ENCODE data around the gene EARS2.

Gene EARS2

DNA sequence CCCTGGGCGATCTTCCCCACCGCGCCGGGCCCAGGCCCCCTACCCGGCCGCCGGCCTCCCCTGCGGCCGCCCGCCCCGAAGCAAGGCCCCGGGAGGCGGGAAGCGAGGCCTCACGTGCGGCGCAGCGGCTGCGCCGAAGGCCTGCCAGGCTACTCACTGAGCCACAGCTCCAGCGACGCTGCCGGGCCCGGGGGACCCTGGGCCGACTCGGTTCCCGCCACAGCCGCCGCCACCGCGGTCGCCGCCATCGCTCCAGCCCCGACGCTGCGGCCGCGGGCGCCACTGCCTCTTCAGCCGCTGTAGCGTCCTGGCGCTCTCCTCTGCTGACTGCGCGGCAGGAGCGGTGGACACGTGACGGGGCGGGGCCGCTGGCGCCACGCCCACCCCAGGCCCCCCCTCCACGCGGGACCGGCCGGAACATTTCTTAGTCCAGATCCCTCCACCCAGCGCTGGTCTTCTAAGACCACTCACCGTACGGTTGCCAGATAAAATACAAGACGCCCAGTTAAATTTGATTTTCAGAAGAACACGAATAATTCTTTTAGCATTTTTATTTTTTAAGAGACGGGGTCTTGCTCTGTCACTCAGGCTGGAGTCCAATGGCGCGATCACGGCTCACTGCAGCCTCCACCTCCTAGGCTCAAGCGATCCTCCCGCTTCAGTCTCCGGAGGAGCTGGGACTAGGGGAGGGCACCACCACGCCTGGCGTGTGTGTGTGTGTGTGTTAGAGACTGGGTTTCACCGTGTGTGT is 46.8 kb downstream of the EARS2 start, which contains the start of gene GGA2:
Gene GGA2 (minus strand): TSS at position 331 of the 751 bp plus-strand sequence. CDS start 83 bp downstream, at position 248.
- H3K36me3 ChIP-seq (ENCODE audit: insufficient read depth, low read length), result peaks cover 4% of the 10 kb centered on the region; the same call in 1 of the 2 replicates
- peak; percentile 35 for DNase-seq (ENCODE audit: low read depth, low spot score)
- H3K9me3 ChIP-seq (ENCODE audit: low read depth, low read length), result no peaks in the 10 kb centered on the region
- H3K27ac ChIP-seq, result no peak within 1 kb of the TSS
- peak within 1 kb of the TSS; percentile 78 for H3K4me3 ChIP-seq
- peak within 1 kb of the TSS; percentile 92 for H3K9ac ChIP-seq (ENCODE audit: insufficient read length)
- TF ChIP-seq EZH2 (IDR thresholded peaks at IDR 0.05), result no peak
- no peak for TF ChIP-seq FOXP2 (optimal IDR thresholded peaks at IDR 0.05; ENCODE audit: control extremely low read depth, extremely low read length, insufficient read depth)
- TF ChIP-seq POLR2AphosphoS5 (IDR thresholded peaks at IDR 0.05; ENCODE audit: borderline replicate concordance, low read depth, low read length), result peak; percentile 76

DNA sequence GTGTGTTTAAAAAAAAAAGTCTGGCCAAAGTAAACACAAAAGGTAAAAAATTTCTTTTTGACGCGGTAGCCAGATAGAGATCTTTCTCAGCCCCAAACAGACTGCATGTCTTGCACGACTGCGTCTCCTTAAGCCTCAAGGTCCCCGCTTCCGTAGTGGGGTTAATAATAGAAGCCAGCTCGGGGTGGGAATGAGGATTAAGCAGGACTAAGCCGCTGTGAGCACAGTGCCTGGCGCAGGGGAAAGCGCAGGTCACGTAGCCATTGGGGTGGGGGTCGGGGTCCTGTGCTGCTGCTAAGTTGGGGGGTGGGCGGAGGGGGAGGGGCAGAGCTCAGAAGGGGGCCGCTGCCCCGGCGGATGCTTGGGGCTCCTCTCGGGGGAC is 47.4 kb downstream of the EARS2 start:
- no peak for DNase-seq (ENCODE audit: low read depth, low spot score)
- Histone ChIP-seq H3K27ac (no peak overlapping the region), H3K9ac (ENCODE audit: insufficient read length) (peak overlapping the region; percentile 92), H3K36me3 (ENCODE audit: insufficient read depth, low read length) (peaks cover 4% of the 10 kb centered on the region; the same call in 1 of the 2 replicates), H3K4me3 (peak overlapping the region; percentile 78), H3K9me3 (ENCODE audit: low read depth, low read length) (no peaks in the 10 kb centered on the region)
- TF ChIP-seq EZH2 (IDR thresholded peaks at IDR 0.05) (no peak), FOXP2 (optimal IDR thresholded peaks at IDR 0.05; ENCODE audit: control extremely low read depth, extremely low read length, insufficient read depth) (no peak), POLR2AphosphoS5 (IDR thresholded peaks at IDR 0.05; ENCODE audit: borderline replicate concordance, low read depth, low read length) (no peak)

DNA sequence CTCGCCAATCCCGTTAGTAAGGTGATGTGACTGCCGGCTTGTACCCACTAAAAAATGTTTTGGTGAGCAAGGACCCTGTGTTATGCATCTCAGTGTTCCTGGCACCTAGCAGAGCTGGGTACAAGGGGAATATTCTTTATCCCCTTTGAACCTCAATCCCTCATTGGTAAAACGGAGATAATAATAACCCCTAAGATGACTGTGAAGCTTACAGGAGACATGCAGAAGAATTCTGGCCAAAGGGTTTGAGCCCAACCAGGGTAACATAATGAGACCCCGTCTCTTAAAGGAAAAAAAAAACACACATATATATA is 47.8 kb downstream of the EARS2 start:
- Histone ChIP-seq H3K9me3 (ENCODE audit: low read depth, low read length) (no peaks in the 10 kb centered on the region), H3K9ac (ENCODE audit: insufficient read length) (peak overlapping the region; percentile 92), H3K36me3 (ENCODE audit: insufficient read depth, low read length) (peaks cover 4% of the 10 kb centered on the region; the same call in 1 of the 2 replicates), H3K4me3 (peak overlapping the region; percentile 78), H3K27ac (no peak overlapping the region)
- DNase-seq (ENCODE audit: low read depth, low spot score), result no peak
- TF ChIP-seq POLR2AphosphoS5 (IDR thresholded peaks at IDR 0.05; ENCODE audit: borderline replicate concordance, low read depth, low read length), result no peak
- TF ChIP-seq FOXP2 (optimal IDR thresholded peaks at IDR 0.05; ENCODE audit: control extremely low read depth, extremely low read length, insufficient read depth), result no peak
- TF ChIP-seq EZH2 (IDR thresholded peaks at IDR 0.05), result no peak

DNA sequence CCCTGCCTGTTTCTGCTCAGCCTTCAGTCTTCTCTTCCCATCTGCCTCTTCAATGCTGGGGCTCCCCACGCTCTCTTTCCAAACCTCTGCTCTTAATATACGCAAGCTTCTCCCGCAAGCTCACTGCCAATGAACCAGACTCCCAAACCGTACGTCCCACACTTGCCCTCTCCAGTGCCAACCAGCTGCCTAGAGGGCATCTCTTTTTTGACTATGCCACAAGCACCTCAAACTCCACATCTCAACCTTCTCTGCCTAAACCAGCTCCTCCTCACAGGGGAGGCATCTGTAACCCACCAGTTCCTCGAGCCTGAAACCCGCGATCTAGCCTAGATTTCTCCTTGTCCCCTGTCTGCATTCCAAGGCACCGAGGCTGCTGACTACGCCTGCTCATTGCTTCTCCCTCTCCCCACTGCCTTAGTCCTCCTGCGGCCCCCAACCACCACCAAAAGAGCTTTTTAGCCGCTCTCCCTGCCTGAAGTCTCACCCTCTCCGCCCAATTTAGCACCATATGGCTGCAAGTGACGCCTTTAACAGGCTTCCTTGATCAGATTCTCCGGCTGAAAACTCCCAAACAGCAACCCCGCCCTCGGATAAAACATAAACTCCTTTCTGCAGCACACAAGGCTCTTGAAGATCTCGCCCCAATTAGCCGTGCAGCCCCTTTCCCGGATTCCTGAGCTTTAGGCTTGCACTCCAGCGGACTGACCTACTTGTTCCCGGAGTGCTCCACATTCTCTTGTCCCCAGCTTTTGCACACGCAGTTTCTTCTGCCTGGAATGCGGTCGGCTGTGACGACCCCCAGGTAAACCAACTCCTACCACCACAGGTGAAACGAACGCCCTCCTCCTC is 48.3 kb downstream of the EARS2 start:
- no peaks in the 10 kb centered on the region for H3K9me3 ChIP-seq (ENCODE audit: low read depth, low read length)
- H3K9ac ChIP-seq (ENCODE audit: insufficient read length), result peak overlapping the region; percentile 92
- H3K36me3 ChIP-seq (ENCODE audit: insufficient read depth, low read length), result peaks cover 4% of the 10 kb centered on the region; the same call in 1 of the 2 replicates
- H3K4me3 ChIP-seq, result peak overlapping the region; percentile 78
- no peak for TF ChIP-seq FOXP2 (optimal IDR thresholded peaks at IDR 0.05; ENCODE audit: control extremely low read depth, extremely low read length, insufficient read depth)
- no peak for TF ChIP-seq EZH2 (IDR thresholded peaks at IDR 0.05)
- TF ChIP-seq POLR2AphosphoS5 (IDR thresholded peaks at IDR 0.05; ENCODE audit: borderline replicate concordance, low read depth, low read length), result no peak
- DNase-seq (ENCODE audit: low read depth, low spot score), result no peak
- H3K27ac ChIP-seq, result no peak overlapping the region

DNA sequence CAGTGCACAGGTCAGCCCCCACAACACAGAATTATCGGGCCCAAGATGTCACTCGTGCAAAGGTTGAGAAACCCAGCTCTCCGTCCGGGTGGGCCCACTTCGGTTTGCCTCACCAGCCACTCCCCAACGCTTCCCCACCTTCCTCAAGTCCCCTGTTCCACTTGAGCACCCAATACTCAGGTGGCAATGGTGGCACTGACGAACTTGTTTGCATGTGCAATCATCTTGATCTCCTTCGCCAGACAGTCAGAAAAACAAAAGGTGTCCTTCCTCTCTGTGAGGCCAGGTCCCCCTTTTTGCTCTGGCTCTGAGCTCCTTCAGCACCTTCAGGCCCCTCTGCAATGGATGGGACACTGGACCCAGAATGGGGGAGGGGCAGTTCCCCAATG is 50.5 kb downstream of the EARS2 start:
- DNase-seq (ENCODE audit: low read depth, low spot score), result no peak

DNA sequence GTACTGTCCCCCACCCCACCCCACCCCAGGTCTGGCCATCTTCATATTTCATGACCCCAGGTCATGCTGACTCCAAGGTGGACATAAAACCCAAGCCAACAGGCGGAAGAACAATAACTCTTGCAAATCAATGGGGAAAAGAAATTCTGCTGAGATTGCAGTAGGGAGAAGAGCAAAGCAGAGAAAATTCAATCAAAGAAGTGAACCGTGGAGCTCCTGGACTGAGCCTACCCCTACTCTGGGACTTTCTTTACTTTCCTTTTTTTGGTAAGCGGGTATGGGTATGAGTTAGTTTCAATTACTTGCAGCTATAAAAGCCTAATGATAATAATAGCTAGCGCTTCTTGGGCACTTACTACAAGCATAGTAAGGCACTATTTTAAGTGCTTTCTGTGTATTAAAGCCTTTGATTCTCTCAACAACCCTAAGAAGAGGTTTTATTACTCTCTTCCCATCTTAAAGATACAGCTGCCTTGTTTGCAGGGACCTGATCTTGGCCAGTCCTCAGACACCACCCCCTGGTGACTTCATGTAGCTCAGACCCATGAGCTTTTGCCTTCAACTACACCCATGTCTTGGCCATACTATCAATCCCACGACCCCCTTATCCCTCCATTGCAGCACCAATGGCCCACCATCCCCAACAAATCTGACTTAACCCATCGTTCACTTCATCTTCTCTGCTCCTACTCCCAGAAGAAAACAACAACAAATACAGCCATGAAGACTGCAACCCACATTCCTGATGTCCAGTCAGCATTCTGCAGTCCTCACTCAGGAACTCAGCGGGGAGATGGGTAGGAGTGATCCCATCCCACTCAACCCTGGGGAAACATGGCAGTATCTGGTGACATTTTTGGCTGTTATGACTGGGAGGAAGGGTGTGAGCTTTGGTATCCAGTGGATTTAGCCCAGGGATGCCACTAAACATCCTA is 51.2 kb downstream of the EARS2 start:
- H3K9me3 ChIP-seq (ENCODE audit: low read depth, low read length), result no peaks in the 10 kb centered on the region
- H3K4me3 ChIP-seq, result no peak overlapping the region
- DNase-seq (ENCODE audit: low read depth, low spot score), result no peak
- H3K9ac ChIP-seq (ENCODE audit: insufficient read length), result no peak overlapping the region
- TF ChIP-seq EZH2 (IDR thresholded peaks at IDR 0.05) (no peak), POLR2AphosphoS5 (IDR thresholded peaks at IDR 0.05; ENCODE audit: borderline replicate concordance, low read depth, low read length) (no peak), FOXP2 (optimal IDR thresholded peaks at IDR 0.05; ENCODE audit: control extremely low read depth, extremely low read length, insufficient read depth) (no peak)
- peaks cover 21% of the 10 kb centered on the region; the same call in 1 of the 2 replicates for H3K36me3 ChIP-seq (ENCODE audit: insufficient read depth, low read length)
- 0 out of 2 replicates have a peak overlapping the region, but pooled peaks have one; percentile 44 for H3K27ac ChIP-seq

More for the DNA sequence above, 50.5 kb downstream of the EARS2 start:
- H3K27ac ChIP-seq, result no peak overlapping the region
- peaks cover 18% of the 10 kb centered on the region; the same call in 1 of the 2 replicates for H3K36me3 ChIP-seq (ENCODE audit: insufficient read depth, low read length)
- no peak overlapping the region for H3K9ac ChIP-seq (ENCODE audit: insufficient read length)
- no peak overlapping the region for H3K4me3 ChIP-seq
- TF ChIP-seq EZH2 (IDR thresholded peaks at IDR 0.05) (no peak), POLR2AphosphoS5 (IDR thresholded peaks at IDR 0.05; ENCODE audit: borderline replicate concordance, low read depth, low read length) (no peak), FOXP2 (optimal IDR thresholded peaks at IDR 0.05; ENCODE audit: control extremely low read depth, extremely low read length, insufficient read depth) (no peak)
- H3K9me3 ChIP-seq (ENCODE audit: low read depth, low read length), result no peaks in the 10 kb centered on the region

DNA sequence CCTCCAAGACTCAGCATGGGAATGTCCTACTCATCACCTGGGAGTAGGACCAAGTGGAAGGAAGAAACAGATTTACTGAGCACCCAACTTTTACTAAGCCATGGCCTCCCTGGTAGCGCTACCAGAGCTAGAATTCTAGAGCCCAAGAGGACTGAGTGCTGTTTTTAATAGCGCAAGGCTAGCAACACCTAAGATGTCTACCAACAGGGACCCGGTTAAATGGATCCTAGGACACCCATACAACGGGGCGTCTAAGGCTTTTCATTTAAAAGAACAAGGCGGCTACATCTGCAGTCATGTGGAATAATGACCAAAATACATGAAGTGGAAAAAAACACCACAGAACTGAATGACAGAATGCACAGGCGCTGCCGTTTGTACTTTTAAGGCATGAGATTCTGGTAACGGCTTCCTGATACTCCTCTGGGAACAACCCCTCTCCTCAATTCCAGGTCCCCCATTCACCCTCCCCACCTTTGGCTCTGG is 51.9 kb downstream of the EARS2 start:
- Histone ChIP-seq H3K27ac (no peak overlapping the region), H3K36me3 (ENCODE audit: insufficient read depth, low read length) (peaks cover 21% of the 10 kb centered on the region; the same call in 1 of the 2 replicates), H3K4me3 (no peak overlapping the region), H3K9me3 (ENCODE audit: low read depth, low read length) (no peaks in the 10 kb centered on the region), H3K9ac (ENCODE audit: insufficient read length) (no peak overlapping the region)
- TF ChIP-seq POLR2AphosphoS5 (IDR thresholded peaks at IDR 0.05; ENCODE audit: borderline replicate concordance, low read depth, low read length), result no peak
- TF ChIP-seq EZH2 (IDR thresholded peaks at IDR 0.05), result no peak
- no peak for TF ChIP-seq FOXP2 (optimal IDR thresholded peaks at IDR 0.05; ENCODE audit: control extremely low read depth, extremely low read length, insufficient read depth)
- DNase-seq (ENCODE audit: low read depth, low spot score), result no peak
